WTC11 (cell line): Measurements from ENCODE around the gene FCER1G. TPM values are rescaled to one million over a fixed set of nuclear protein-coding genes. Genes with fewer than 3 reads are reported as not detected.

Experiments used
- ATAC-seq: fragments of 200-7000 bp; cut with Tn5 transposase; 2 replicates; pipeline ENCODE4 v1.10.0; 2021; ENCODE audit warnings: mild to moderate bottlenecking, moderate library complexity
- CTCF ChIA-PET: fragments of 300-600 bp; sonication (Branson Sonifier 250); formaldehyde crosslinking; loops from one replicate; lab custom pipeline; 2021; ENCODE audit warnings: antibody characterized with exemption; lab: Charles Lee
- POLR2A ChIA-PET: fragments of 350-600 bp; sonication (Branson Sonifier 250); formaldehyde crosslinking; loops from one replicate; lab custom pipeline; 2021; ENCODE audit warnings: antibody characterized with exemption; lab: Charles Lee
- DNase-seq: peaks from one replicate; pipeline ENCODE4 v3.0.0; 2021; ENCODE audit warnings: low spot score
- H3K27ac Mint-ChIP-seq: 2 replicates; pipeline ENCODE4 v1.8.0; 2021; ENCODE audit warnings: mixed read lengths
- H3K27me3 Mint-ChIP-seq: 2 replicates; pipeline ENCODE4 v1.8.0; 2021; ENCODE audit warnings: low read depth, mild to moderate bottlenecking, moderate library complexity, mixed read lengths
- H3K36me3 Mint-ChIP-seq: 2 replicates; pipeline ENCODE4 v1.8.0; 2021; ENCODE audit warnings: mixed read lengths
- H3K4me1 Mint-ChIP-seq: 2 replicates; pipeline ENCODE4 v1.8.0; 2022; ENCODE audit warnings: mixed read lengths
- H3K4me3 Mint-ChIP-seq: 2 replicates; pipeline ENCODE4 v1.8.0; 2021; ENCODE audit warnings: mild to moderate bottlenecking, moderate library complexity, mixed read lengths
- H3K9me3 Mint-ChIP-seq: 2 replicates; pipeline ENCODE4 v1.8.0; 2021; ENCODE audit warnings: mixed read lengths
- ATF1 ChIP-seq: sonication (generic); formaldehyde crosslinking; IDR thresholded peaks from 2 replicates; pipeline ENCODE4 v1.8.1; 2023; ENCODE audit warnings: mild to moderate bottlenecking, moderate library complexity, missing genetic modification reagents
- CREB1 ChIP-seq: sonication (generic); formaldehyde crosslinking; IDR thresholded peaks from 2 replicates; pipeline ENCODE4 v1.8.0; 2023; ENCODE audit warnings: mild to moderate bottlenecking, missing genetic modification reagents
- EMX1 ChIP-seq: fragments of 250-450 bp; sonication (Bioruptor Pico); IDR thresholded peaks from 2 replicates; pipeline ENCODE4 v1.8.0; 2021; ENCODE audit warnings: mild to moderate bottlenecking
- ESRRA ChIP-seq: sonication (generic); formaldehyde crosslinking; IDR thresholded peaks from 2 replicates; pipeline ENCODE4 v1.8.1; 2022; ENCODE audit warnings: mild to moderate bottlenecking, missing genetic modification reagents, borderline replicate concordance
- ETV6 ChIP-seq: sonication (generic); formaldehyde crosslinking; IDR thresholded peaks from 2 replicates; pipeline ENCODE4 v1.8.1; 2022; ENCODE audit warnings: mild to moderate bottlenecking, missing genetic modification reagents
- FOXJ3 ChIP-seq: sonication (generic); formaldehyde crosslinking; IDR thresholded peaks from 2 replicates; pipeline ENCODE4 v1.9.0; 2021; ENCODE audit warnings: missing genetic modification reagents, mild to moderate bottlenecking, borderline replicate concordance
- FOXP1 ChIP-seq: sonication (generic); formaldehyde crosslinking; IDR thresholded peaks from 2 replicates; pipeline ENCODE4 v1.8.0; 2022; ENCODE audit warnings: missing genetic modification reagents, mild to moderate bottlenecking, moderate library complexity, borderline replicate concordance
- GTF2I ChIP-seq: fragments of 250-450 bp; sonication (Bioruptor Pico); conservative IDR thresholded peaks from 2 replicates; pipeline ENCODE4 v1.4.0; 2021; ENCODE audit warnings: mild to moderate bottlenecking
- HMGA2 ChIP-seq: fragments of 250-450 bp; sonication (Bioruptor Pico); IDR thresholded peaks from 2 replicates; pipeline ENCODE4 v1.4.0; 2021; ENCODE audit warnings: mild to moderate bottlenecking, moderate library complexity
- JUN ChIP-seq: sonication (generic); formaldehyde crosslinking; IDR thresholded peaks from 2 replicates; pipeline ENCODE4 v1.8.0; 2023; ENCODE audit warnings: mild to moderate bottlenecking, missing genetic modification reagents
- NFE2L1 ChIP-seq: sonication (generic); formaldehyde crosslinking; IDR thresholded peaks from 2 replicates; pipeline ENCODE4 v1.8.1; 2023; ENCODE audit warnings: missing genetic modification reagents
- SMAD3 ChIP-seq: sonication (generic); formaldehyde crosslinking; IDR thresholded peaks from 2 replicates; pipeline ENCODE4 v1.8.0; 2022; ENCODE audit warnings: missing genetic modification reagents, mild to moderate bottlenecking, borderline replicate concordance
- ZNF232 ChIP-seq: sonication (generic); formaldehyde crosslinking; IDR thresholded peaks from 2 replicates; pipeline ENCODE4 v1.8.0; 2022; ENCODE audit warnings: mild to moderate bottlenecking, missing genetic modification reagents
- ZNF671 ChIP-seq: fragments of 250-450 bp; sonication (Bioruptor Pico); IDR thresholded peaks from 2 replicates; pipeline ENCODE4 v1.8.0; 2021; ENCODE audit warnings: mild to moderate bottlenecking
- total RNA-seq: library from RNA; stranded (reverse); gene quantifications from 3 replicates; pipeline ENCODE4 v1.2.3, GENCODE V29; 2021
- TF ChIP-seq, protein P1 (sequence below): sonication (generic); formaldehyde crosslinking; conservative IDR thresholded peaks from 2 replicates; pipeline ENCODE4 v1.8.1; 2023; ENCODE audit warnings: mild to moderate bottlenecking, low read depth, missing genetic modification reagents, moderate library complexity
- TF ChIP-seq, protein P2 (sequence below): sonication (generic); formaldehyde crosslinking; IDR thresholded peaks from 2 replicates; pipeline ENCODE4 v1.8.0; 2023; ENCODE audit warnings: missing genetic modification reagents, mild to moderate bottlenecking, borderline replicate concordance
- TF ChIP-seq, protein P3 (sequence below): sonication (generic); formaldehyde crosslinking; IDR thresholded peaks from 2 replicates; pipeline ENCODE4 v1.8.1; 2023; ENCODE audit warnings: mild to moderate bottlenecking, missing genetic modification reagents, moderate library complexity

FCER1G gene
- total RNA-seq, 1 experiment from 2014 or later = 0.85 TPM

DNA sequence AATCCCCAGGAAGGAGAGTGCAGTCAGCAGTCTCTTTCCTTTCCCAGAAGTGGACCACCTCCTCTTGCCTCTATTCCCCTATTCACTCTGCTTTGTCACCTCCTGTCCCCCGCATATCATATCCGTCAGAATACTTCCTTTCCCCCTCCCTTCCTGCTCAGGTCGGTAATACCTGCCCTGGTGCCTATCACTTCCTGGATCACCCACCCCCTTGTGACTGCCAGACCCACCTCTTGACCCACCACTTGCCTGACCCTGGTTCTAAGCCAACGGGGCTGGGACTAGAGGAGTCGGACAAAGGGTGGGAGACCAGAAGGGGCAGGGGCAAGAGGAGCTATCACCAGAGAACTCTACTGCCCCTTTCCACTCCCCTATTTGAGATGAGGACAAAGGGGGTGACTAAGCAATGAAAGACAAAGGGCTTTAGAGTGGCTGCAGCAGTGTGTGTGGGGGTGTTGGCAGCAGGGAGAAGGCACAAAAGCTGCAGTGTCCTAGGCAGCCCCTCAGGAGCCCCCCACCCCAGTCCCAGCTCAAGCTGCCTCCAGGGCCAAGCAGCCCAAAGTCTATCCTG, 14.6 kb upstream of the FCER1G start:
- Mint-ChIP-seq H3K9me3 (no peaks in the 10 kb centered on the region), H3K36me3 (peaks cover 17% of the 10 kb centered on the region), H3K27ac (peak overlapping the region; percentile 96), H3K4me3 (peak overlapping the region; percentile 21; the same call in 1 of the 2 replicates), H3K27me3 (no peaks in the 10 kb centered on the region), H3K4me1 (peaks cover 65% of the 10 kb centered on the region)
- TF ChIP-seq NFE2L1 = 0 out of 2 replicates have a peak, but pooled peaks have one; percentile 48
- no peak for TF ChIP-seq EMX1 (CRISPR knock-in tag)
- TF ChIP-seq JUN = no peak
- no peak for TF ChIP-seq ZNF671 (CRISPR knock-in tag)
- TF ChIP-seq ATF1 (CRISPR knock-in tag) = no peak
- TF ChIP-seq, protein P1, sequence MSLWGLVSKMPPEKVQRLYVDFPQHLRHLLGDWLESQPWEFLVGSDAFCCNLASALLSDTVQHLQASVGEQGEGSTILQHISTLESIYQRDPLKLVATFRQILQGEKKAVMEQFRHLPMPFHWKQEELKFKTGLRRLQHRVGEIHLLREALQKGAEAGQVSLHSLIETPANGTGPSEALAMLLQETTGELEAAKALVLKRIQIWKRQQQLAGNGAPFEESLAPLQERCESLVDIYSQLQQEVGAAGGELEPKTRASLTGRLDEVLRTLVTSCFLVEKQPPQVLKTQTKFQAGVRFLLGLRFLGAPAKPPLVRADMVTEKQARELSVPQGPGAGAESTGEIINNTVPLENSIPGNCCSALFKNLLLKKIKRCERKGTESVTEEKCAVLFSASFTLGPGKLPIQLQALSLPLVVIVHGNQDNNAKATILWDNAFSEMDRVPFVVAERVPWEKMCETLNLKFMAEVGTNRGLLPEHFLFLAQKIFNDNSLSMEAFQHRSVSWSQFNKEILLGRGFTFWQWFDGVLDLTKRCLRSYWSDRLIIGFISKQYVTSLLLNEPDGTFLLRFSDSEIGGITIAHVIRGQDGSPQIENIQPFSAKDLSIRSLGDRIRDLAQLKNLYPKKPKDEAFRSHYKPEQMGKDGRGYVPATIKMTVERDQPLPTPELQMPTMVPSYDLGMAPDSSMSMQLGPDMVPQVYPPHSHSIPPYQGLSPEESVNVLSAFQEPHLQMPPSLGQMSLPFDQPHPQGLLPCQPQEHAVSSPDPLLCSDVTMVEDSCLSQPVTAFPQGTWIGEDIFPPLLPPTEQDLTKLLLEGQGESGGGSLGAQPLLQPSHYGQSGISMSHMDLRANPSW = no peak
- ChIA-PET POLR2A (interaction anchor here (2.2 kb wide), 1 partner anchor 68 kb away, joined by 8 read pairs; the partner anchor contains the start of gene DEDD), CTCF (interaction anchor here (0.6 to 3.4 kb wide), 8 partner anchors 9 to 240 kb away, joined by 3 to 40 read pairs (median 4); partner anchors contain the start of genes B4GALT3, KLHDC9 and TOMM40L)
- ATAC-seq (no peak), DNase-seq (no peak)

DNA sequence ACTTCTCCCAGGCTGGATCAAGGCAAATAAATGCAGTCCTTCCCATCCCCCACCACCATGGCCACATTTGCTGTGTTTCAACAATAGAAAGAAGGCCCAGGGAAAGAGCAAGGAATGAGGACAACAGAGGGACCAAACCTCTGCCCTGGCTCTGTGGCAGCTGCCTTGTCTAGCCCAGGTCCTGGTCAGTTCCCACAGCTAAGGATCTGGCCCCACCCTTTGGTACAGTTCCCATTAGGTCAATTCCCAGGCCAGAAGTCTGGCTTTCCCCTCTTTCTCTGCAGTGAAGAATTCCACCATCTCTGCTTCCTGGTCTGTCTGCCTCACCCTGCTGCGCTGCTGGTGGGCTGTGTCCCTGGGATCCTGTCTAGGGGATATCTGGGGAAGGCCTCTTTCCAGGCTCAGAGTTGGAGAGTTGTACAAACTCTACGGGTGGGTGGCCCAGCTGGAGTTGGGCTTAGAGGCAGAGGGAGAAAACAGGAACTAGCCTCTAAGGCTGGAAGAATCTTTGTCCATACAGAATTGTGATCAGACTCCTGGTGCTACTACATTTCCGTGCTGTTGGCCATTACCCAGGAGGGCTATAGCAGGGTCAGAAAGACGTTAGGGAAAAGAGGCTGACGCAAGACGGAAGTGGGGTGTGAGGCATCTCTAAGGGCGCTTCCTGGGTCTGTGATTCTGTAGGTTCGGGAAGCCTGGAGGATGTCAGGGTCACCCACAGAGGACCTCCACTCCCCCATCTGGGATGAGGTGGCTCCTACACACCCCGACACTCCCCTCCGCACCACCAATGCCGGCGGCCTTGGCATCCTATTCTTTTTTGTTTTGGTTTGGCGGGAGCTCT, 13.9 kb upstream of the FCER1G start:
- H3K9me3 Mint-ChIP-seq = no peaks in the 10 kb centered on the region
- ATAC-seq (peak; percentile 0), DNase-seq (no peak)
- H3K4me3 Mint-ChIP-seq = peak overlapping the region; percentile 91
- peaks cover 22% of the 10 kb centered on the region for H3K36me3 Mint-ChIP-seq
- TF ChIP-seq ZNF232 (CRISPR knock-in tag) = 0 out of 2 replicates have a peak, but pooled peaks have one; percentile 5
- TF ChIP-seq, protein P2, sequence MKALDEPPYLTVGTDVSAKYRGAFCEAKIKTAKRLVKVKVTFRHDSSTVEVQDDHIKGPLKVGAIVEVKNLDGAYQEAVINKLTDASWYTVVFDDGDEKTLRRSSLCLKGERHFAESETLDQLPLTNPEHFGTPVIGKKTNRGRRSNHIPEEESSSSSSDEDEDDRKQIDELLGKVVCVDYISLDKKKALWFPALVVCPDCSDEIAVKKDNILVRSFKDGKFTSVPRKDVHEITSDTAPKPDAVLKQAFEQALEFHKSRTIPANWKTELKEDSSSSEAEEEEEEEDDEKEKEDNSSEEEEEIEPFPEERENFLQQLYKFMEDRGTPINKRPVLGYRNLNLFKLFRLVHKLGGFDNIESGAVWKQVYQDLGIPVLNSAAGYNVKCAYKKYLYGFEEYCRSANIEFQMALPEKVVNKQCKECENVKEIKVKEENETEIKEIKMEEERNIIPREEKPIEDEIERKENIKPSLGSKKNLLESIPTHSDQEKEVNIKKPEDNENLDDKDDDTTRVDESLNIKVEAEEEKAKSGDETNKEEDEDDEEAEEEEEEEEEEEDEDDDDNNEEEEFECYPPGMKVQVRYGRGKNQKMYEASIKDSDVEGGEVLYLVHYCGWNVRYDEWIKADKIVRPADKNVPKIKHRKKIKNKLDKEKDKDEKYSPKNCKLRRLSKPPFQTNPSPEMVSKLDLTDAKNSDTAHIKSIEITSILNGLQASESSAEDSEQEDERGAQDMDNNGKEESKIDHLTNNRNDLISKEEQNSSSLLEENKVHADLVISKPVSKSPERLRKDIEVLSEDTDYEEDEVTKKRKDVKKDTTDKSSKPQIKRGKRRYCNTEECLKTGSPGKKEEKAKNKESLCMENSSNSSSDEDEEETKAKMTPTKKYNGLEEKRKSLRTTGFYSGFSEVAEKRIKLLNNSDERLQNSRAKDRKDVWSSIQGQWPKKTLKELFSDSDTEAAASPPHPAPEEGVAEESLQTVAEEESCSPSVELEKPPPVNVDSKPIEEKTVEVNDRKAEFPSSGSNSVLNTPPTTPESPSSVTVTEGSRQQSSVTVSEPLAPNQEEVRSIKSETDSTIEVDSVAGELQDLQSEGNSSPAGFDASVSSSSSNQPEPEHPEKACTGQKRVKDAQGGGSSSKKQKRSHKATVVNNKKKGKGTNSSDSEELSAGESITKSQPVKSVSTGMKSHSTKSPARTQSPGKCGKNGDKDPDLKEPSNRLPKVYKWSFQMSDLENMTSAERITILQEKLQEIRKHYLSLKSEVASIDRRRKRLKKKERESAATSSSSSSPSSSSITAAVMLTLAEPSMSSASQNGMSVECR (CRISPR knock-in tag) = no peak
- ChIA-PET CTCF (interaction anchor here (0.6 to 3.4 kb wide), 15 partner anchors 10 to 239 kb away, joined by 3 to 40 read pairs (median 6); partner anchors contain the start of genes APOA2, B4GALT3, KLHDC9 and PPOX), POLR2A (interaction anchor here (0.6 to 2.2 kb wide), 5 partner anchors 24 to 188 kb away, joined by 3 to 8 read pairs (median 4); partner anchors contain the start of genes DEDD, F11R and TOMM40L)
- H3K27me3 Mint-ChIP-seq = no peaks in the 10 kb centered on the region
- H3K27ac Mint-ChIP-seq = peak overlapping the region; percentile 96
- H3K4me1 Mint-ChIP-seq = peaks cover 65% of the 10 kb centered on the region

DNA sequence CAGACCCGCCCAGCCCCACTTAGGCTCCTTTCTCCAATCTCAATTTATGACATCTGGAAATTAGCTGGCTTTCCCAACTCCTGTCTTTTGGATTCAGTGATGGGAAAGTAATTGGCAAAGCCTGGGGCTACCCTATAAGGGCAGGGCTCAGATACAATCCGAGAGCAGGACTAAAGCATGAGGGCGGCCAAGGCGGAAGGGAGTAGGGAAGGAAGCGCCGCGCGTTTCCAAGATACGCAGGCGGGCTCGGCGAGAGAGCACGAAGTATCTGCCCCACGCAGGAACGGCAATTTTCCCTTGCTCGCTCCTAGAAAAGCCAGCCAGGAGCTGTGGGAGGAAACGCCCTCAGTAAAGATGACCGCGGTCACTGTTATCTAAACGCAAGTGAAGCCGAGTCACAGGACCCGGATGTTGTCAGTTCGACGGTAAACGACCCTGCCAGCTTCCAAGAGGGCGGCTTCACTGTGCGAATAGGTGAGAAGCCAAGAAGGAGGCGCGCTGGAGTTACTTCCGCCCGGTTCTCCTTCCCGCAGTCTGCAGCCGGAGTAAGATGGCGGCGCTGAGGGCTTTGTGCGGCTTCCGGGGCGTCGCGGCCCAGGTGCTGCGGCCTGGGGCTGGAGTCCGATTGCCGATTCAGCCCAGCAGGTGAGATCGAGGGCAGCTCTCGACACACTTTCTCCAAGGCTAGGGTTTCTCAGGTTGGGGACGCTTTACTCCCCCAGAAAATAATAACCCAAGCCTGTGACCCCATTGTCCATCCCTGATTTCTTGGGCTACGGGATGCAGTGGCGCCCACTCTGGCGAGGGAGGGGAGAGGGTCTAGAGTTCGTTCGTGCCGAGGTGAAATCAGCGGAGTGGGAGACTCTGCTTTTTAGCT, 13.0 kb upstream of the FCER1G start, which contains the start of gene NDUFS2:
TSS of gene NDUFS2 (plus strand) at position 532 of the 877 bp plus-strand sequence. CDS start at position 551, 19 bp downstream.
- peaks cover 59% of the 10 kb centered on the region for H3K4me1 Mint-ChIP-seq
- H3K4me3 Mint-ChIP-seq = peak within 1 kb of the TSS; percentile 91
- no peaks in the 10 kb centered on the region for H3K27me3 Mint-ChIP-seq
- TF ChIP-seq HMGA2 (CRISPR knock-in tag) (no peak), CREB1 (CRISPR knock-in tag) (0 out of 2 replicates have a peak, but pooled peaks have one; percentile 44), FOXJ3 (CRISPR knock-in tag) (no peak), SMAD3 (CRISPR knock-in tag) (0 out of 2 replicates have a peak, but pooled peaks have one; percentile 52), GTF2I (CRISPR knock-in tag) (no peak), FOXP1 (CRISPR knock-in tag) (peak; percentile 65; the same call in 1 of the 2 replicates), ESRRA (CRISPR knock-in tag) (peak; percentile 77; the same call in 1 of the 2 replicates), ETV6 (CRISPR knock-in tag) (0 out of 2 replicates have a peak, but pooled peaks have one; percentile 47)
- TF ChIP-seq, protein P3, sequence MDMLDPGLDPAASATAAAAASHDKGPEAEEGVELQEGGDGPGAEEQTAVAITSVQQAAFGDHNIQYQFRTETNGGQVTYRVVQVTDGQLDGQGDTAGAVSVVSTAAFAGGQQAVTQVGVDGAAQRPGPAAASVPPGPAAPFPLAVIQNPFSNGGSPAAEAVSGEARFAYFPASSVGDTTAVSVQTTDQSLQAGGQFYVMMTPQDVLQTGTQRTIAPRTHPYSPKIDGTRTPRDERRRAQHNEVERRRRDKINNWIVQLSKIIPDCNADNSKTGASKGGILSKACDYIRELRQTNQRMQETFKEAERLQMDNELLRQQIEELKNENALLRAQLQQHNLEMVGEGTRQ (CRISPR knock-in tag) = peak; percentile 59

More for the DNA sequence above, 13.0 kb upstream of the FCER1G start, which contains the start of gene NDUFS2:
- H3K27ac Mint-ChIP-seq = peak within 1 kb of the TSS; percentile 96
- POLR2A ChIA-PET = interaction anchor here (0.6 to 2.2 kb wide), 8 partner anchors 8 to 188 kb away, joined by 3 to 8 read pairs (median 4); partner anchors contain the start of genes DEDD, F11R and TOMM40L
- CTCF ChIA-PET = interaction anchor here (0.6 to 3.4 kb wide), 13 partner anchors 8 to 238 kb away, joined by 3 to 40 read pairs (median 6); partner anchors contain the start of genes APOA2, B4GALT3, PPOX and TOMM40L
- H3K36me3 Mint-ChIP-seq = peaks cover 30% of the 10 kb centered on the region
- ATAC-seq (peak; percentile 80), DNase-seq (peak; percentile 97)
- H3K9me3 Mint-ChIP-seq = no peaks in the 10 kb centered on the region
